HCT116 (cell line): ENCODE measurements around the gene MKRN1. TPM values are rescaled to one million over a fixed set of nuclear protein-coding genes. Genes with fewer than 3 reads are reported as not detected.
"Not testable (repeated sequence)": the region's sequence is repeated elsewhere in the genome, so short reads cannot be mapped to it uniquely, and the experiment has no call there.

Experiments used
- ATAC-seq: fragments of 200-7000 bp; cut with Tn5 transposase; 2 replicates; pipeline ENCODE4 v1.9.1; 2020; ENCODE audit warnings: mild to moderate bottlenecking, moderate library complexity
- BruUV-seq: library from RNA; stranded (reverse); fragments of 400-500 nt; replicated peaks from 2 replicates; lab custom pipeline; 2021; lab: Mats Ljungman, UMichigan
- CTCF ChIA-PET: fragments of 300-600 bp; sonication (Branson Sonifier 250); formaldehyde crosslinking; loops from one replicate; lab custom pipeline; 2021; ENCODE audit warnings: antibody characterized with exemption; lab: Charles Lee
- POLR2A ChIA-PET: fragments of 300-600, 350-600 bp; sonication (Branson Sonifier 250); formaldehyde crosslinking; loops from one replicate; lab custom pipeline; 2021; ENCODE audit warnings: antibody characterized with exemption; lab: Charles Lee
- RAD21 ChIA-PET, 2 experiments: fragments of 300-600 bp; sonication (Branson Sonifier 250); formaldehyde crosslinking; loops; one replicate each; lab custom pipeline; 2023; ENCODE audit warnings: low total read pairs in 2 of 2; ENCODE audit not compliant: uncharacterized antibody in 2 of 2, unreplicated experiment in 2 of 2, low non-redundant PET in 1 of 2; lab: Charles Lee
- DNase-seq: peaks from one replicate; pipeline ENCODE4 v3.0.0-alpha.2; 2010; ENCODE audit warnings: low read depth, low spot score
- H2AFZ ChIP-seq: fragments of 200-600 bp; shearing (Covaris generic), sonication (generic); 2 replicates; pipeline ENCODE4 v1.6.1; 2017; ENCODE audit warnings: low read depth, mixed run types, mixed read lengths, antibody characterized with exemption, low read length; ENCODE audit not compliant: poor library complexity, severe bottlenecking
- H3K27ac ChIP-seq: 2 replicates; pipeline ENCODE4 v1.5.1; 2012; ENCODE audit warnings: low read depth, low read length
- H3K27me3 ChIP-seq: fragments of 200-600 bp; sonication (generic); 2 replicates; pipeline ENCODE4 v1.6.1; 2016; ENCODE audit warnings: mixed run types, low read length, mixed read lengths; ENCODE audit not compliant: insufficient read depth
- H3K36me3 ChIP-seq, 2 experiments: fragments of 200-500 bp in 1 of 2; fragments of 200-600 bp in 1 of 2; sonication (Bioruptor generic) in 1 of 2; sonication (generic) in 1 of 2; 2 replicates each; pipeline versions ENCODE4 v1.5.1 to v1.6.1; 2014 to 2016; ENCODE audit warnings: low read length in 2 of 2, inconsistent platforms in 1 of 2, mixed read lengths in 1 of 2, mixed run types in 1 of 2; ENCODE audit not compliant: insufficient read depth in 2 of 2, control insufficient read depth in 1 of 2
- H3K4me1 ChIP-seq, 2 experiments: fragments of 200-600 bp in 1 of 2; sonication (generic) in 1 of 2; 2 replicates each; pipeline versions ENCODE4 v1.5.1 to v1.6.1; 2012 to 2017; ENCODE audit warnings: low read length in 2 of 2, inconsistent platforms in 1 of 2, mild to moderate bottlenecking in 1 of 2, mixed read lengths in 1 of 2, mixed run types in 1 of 2, moderate library complexity in 1 of 2; ENCODE audit not compliant: insufficient read depth in 2 of 2, control insufficient read depth in 1 of 2
- H3K4me2 ChIP-seq: fragments of 200-600 bp; sonication (generic); 2 replicates; pipeline ENCODE4 v1.6.1; 2017; ENCODE audit warnings: mixed run types, low read length, mixed read lengths
- H3K4me3 ChIP-seq, 2 experiments: fragments of 200-600 bp in 1 of 2; sonication (generic) in 1 of 2; replicated peaks in 1 of 2; 2 replicates each; pipeline ENCODE4 v1.5.1; 2011 to 2016; ENCODE audit warnings: low read length in 2 of 2, control low read depth in 1 of 2, low read depth in 1 of 2, mild to moderate bottlenecking in 1 of 2, mixed read lengths in 1 of 2, mixed run types in 1 of 2
- H3K79me2 ChIP-seq: fragments of 200-600 bp; sonication (generic); 2 replicates; pipeline ENCODE4 v1.6.1; 2017; ENCODE audit warnings: mild to moderate bottlenecking, mixed run types, low read length, moderate library complexity, mixed read lengths; ENCODE audit not compliant: insufficient read depth
- H3K9ac ChIP-seq: fragments of 200-600 bp; sonication (generic); 2 replicates; pipeline ENCODE4 v1.6.1; 2016; ENCODE audit warnings: low read length, mixed read lengths
- H3K9me2 ChIP-seq: fragments of 200-600 bp; sonication (generic), shearing (Covaris generic); 2 replicates; pipeline ENCODE4 v1.6.1; 2017; ENCODE audit warnings: mixed run types, mild to moderate bottlenecking, moderate library complexity; ENCODE audit not compliant: insufficient read depth
- H3K9me3 ChIP-seq, 2 experiments: fragments of 200-500 bp in 1 of 2; fragments of 200-600 bp in 1 of 2; sonication (Bioruptor generic) in 1 of 2; sonication (generic) in 1 of 2; 2 replicates each; pipeline ENCODE4 v1.6.1; 2014 to 2017; ENCODE audit warnings: low read length in 2 of 2, mixed read lengths in 2 of 2, inconsistent platforms in 1 of 2, low read depth in 1 of 2, mild to moderate bottlenecking in 1 of 2, mixed run types in 1 of 2, moderate library complexity in 1 of 2; ENCODE audit not compliant: control insufficient read depth in 1 of 2, insufficient read depth in 1 of 2
- H4K20me1 ChIP-seq: fragments of 200-600 bp; sonication (generic), shearing (Covaris generic); 2 replicates; pipeline ENCODE4 v1.6.1; 2017; ENCODE audit warnings: mixed run types, mild to moderate bottlenecking, moderate library complexity; ENCODE audit not compliant: insufficient read depth
- CBX3 ChIP-seq: IDR thresholded peaks from 2 replicates; pipeline ENCODE4 v1.6.1; 2012; ENCODE audit warnings: low read depth
- JUND ChIP-seq: IDR thresholded peaks from 2 replicates; pipeline ENCODE4 v1.6.1; 2012
- POLR2AphosphoS5 ChIP-seq: IDR thresholded peaks from 2 replicates; pipeline ENCODE4 v1.6.1; 2011; ENCODE audit warnings: mild to moderate bottlenecking, low read depth, low read length, moderate library complexity
- RAD21 ChIP-seq: IDR thresholded peaks from 2 replicates; pipeline ENCODE4 v1.6.1; 2012; ENCODE audit warnings: low read depth, mild to moderate bottlenecking
- REST ChIP-seq: IDR thresholded peaks from 2 replicates; pipeline ENCODE4 v1.6.1; 2012; ENCODE audit warnings: low read depth
- ZBTB33 ChIP-seq: IDR thresholded peaks from 2 replicates; pipeline ENCODE4 v1.6.1; 2011; ENCODE audit warnings: mild to moderate bottlenecking, low read length, moderate library complexity; ENCODE audit not compliant: insufficient replicate concordance; ENCODE audit errors: extremely low read depth
- intact Hi-C: fragments of 100-400 bp; cut with micrococcal nuclease; formaldehyde crosslinking; loops from 2 replicates; pipeline ENCODE4 v1.10.0; 2022
- total RNA-seq: library from RNA; stranded (reverse); gene quantifications from one replicate; pipeline ENCODE4 v1.2.1, GENCODE V29; 2021; ENCODE audit not compliant: unreplicated experiment

Gene MKRN1
- total RNA-seq, 1 experiment from 2014 or later = 95.0 TPM

GRCh38 chr7:140418653-140419052 lies 60.7 kb downstream of the MKRN1 start (continued):
- no peak for TF ChIP-seq REST
- no peak for TF ChIP-seq CBX3
- TF ChIP-seq RAD21 = no peak
- no peak for TF ChIP-seq POLR2AphosphoS5
- no peak for TF ChIP-seq ZBTB33
- no peak for TF ChIP-seq JUND
- TF ChIP-seq, all 23 proteins: peak for 0

- RAD21 ChIA-PET, DNase-seq, CTCF ChIA-PET, H3K9me3 ChIP-seq, H3K4me3 ChIP-seq, ATAC-seq, H2AFZ ChIP-seq, intact Hi-C loops, H3K9ac ChIP-seq, H4K20me1 ChIP-seq, H3K27me3 ChIP-seq, BruUV-seq, H3K4me1 ChIP-seq, POLR2A ChIA-PET, H3K4me2 ChIP-seq, H3K27ac ChIP-seq, H3K9me2 ChIP-seq, H3K36me3 ChIP-seq, H3K79me2 ChIP-seq: not testable (repeated sequence)
Observed at GRCh38 chr7:140418156-140418472, 61.2 kb downstream of the MKRN1 start.
